SK-N-SH treated with all-trans-retinoic acid at 6 μM for 48 hours (cell line): ENCODE results near the gene OLFML2A.

ENCODE experiments used
- ARNTL ChIP-seq: fragments of 450-650 bp; formaldehyde crosslinking; IDR thresholded peaks from 2 replicates; pipeline ENCODE4 v1.5.0; 2020; ENCODE audit warnings: low read depth, mild to moderate bottlenecking, moderate library complexity, borderline replicate concordance
- CSDC2 ChIP-seq: fragments of 250-450 bp; sonication (Bioruptor Pico); IDR thresholded peaks from 2 replicates; pipeline ENCODE4 v1.5.0; 2020; ENCODE audit warnings: mild to moderate bottlenecking, moderate library complexity
- ESRRG ChIP-seq: fragments of 250-450 bp; sonication (Bioruptor Pico); IDR thresholded peaks from 2 replicates; pipeline ENCODE4 v1.6.1; 2021; ENCODE audit warnings: mild to moderate bottlenecking
- OSR1 ChIP-seq: fragments of 250-450 bp; sonication (Bioruptor Pico); IDR thresholded peaks from 2 replicates; pipeline ENCODE4 v1.8.0; 2022; ENCODE audit warnings: moderate library complexity, mild to moderate bottlenecking, inconsistent platforms
- RARB ChIP-seq: fragments of 250-450 bp; sonication (Bioruptor Pico); IDR thresholded peaks from 2 replicates; pipeline ENCODE4 v1.8.0; 2021; ENCODE audit warnings: mild to moderate bottlenecking, moderate library complexity
- TCF4 ChIP-seq: fragments of 250-450 bp; sonication (Bioruptor Pico); IDR thresholded peaks from 2 replicates; pipeline ENCODE4 v1.8.0; 2021; ENCODE audit warnings: mild to moderate bottlenecking, moderate library complexity, borderline replicate concordance
- TOX ChIP-seq: fragments of 250-450 bp; sonication (Bioruptor Pico); IDR thresholded peaks from 2 replicates; pipeline ENCODE4 v1.8.0; 2021; ENCODE audit warnings: mild to moderate bottlenecking, moderate library complexity, borderline replicate concordance
- ZFP30 ChIP-seq: fragments of 450-650 bp; formaldehyde crosslinking; IDR thresholded peaks from 2 replicates; pipeline ENCODE4 v1.5.0; 2022; ENCODE audit warnings: mild to moderate bottlenecking, moderate library complexity
- ZNF70 ChIP-seq: fragments of 450-650 bp; formaldehyde crosslinking; IDR thresholded peaks from 2 replicates; pipeline ENCODE4 v1.5.0; 2020; ENCODE audit warnings: mild to moderate bottlenecking, moderate library complexity
- TF ChIP-seq, protein P1 (sequence below): fragments of 250-450 bp; sonication (Bioruptor Pico); IDR thresholded peaks from 2 replicates; pipeline ENCODE4 v1.8.0; 2021; ENCODE audit warnings: low read depth, mild to moderate bottlenecking, moderate library complexity, borderline replicate concordance
- TF ChIP-seq, protein P2 (sequence below): fragments of 250-450 bp; sonication (Bioruptor Pico); IDR thresholded peaks from 2 replicates; pipeline ENCODE4 v1.8.0; 2020; ENCODE audit warnings: mild to moderate bottlenecking, moderate library complexity, borderline replicate concordance

DNA sequence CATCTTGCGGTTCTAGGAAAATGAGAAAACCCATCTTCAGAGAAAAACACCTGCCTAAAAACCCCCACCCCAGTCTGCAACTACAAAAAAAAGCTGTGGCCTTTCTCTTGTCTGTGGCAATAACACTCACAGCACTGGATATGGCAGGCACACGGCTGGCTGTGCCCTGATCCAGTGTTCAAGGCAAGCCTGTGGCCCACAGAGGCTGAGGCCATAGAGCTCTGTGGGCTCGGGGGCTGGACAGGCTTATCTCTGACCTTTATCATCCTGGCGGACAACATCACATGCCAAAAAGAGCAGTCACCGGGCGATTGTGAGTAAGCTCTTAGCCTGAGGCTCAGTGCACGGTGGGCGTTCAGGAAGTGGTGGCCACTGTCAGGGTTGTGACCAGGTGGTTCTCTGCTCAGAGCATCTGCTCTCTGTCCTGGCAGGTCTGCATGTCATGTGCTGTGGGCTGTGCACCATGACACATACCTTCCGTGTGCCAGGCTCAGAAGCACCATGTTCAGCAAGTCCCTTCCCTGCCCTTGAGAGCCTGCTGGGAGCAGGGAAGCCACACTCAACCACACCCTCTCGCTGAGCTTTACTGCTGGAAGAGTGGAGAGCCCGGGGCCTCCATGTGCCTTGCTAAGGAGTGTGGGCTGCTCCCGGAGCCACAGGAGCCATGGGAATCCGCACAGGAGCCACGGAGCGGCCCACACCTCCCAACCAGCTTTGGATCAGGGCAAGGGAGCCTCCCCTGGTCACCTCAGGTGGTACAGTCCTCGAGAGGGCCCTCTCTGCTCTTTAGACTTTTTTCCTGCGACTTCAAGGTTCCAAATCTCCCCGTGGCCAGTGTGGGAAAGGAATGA, 41.7 kb downstream of the OLFML2A start:
- TF ChIP-seq, protein P1, sequence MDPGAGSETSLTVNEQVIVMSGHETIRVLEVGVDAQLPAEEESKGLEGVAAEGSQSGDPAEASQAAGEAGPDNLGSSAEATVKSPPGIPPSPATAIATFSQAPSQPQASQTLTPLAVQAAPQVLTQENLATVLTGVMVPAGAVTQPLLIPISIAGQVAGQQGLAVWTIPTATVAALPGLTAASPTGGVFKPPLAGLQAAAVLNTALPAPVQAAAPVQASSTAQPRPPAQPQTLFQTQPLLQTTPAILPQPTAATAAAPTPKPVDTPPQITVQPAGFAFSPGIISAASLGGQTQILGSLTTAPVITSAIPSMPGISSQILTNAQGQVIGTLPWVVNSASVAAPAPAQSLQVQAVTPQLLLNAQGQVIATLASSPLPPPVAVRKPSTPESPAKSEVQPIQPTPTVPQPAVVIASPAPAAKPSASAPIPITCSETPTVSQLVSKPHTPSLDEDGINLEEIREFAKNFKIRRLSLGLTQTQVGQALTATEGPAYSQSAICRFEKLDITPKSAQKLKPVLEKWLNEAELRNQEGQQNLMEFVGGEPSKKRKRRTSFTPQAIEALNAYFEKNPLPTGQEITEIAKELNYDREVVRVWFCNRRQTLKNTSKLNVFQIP: no peak
- TF ChIP-seq OSR1 (CRISPR knock-in tag) (no peak), CSDC2 (CRISPR knock-in tag) (no peak), TCF4 (CRISPR knock-in tag) (peak; percentile 40; the same call in 1 of the 2 replicates), ESRRG (no peak), TOX (no peak), RARB (CRISPR knock-in tag) (no peak), ZNF70 (CRISPR knock-in tag) (no peak), ARNTL (no peak), ZFP30 (CRISPR knock-in tag) (no peak)
- TF ChIP-seq, protein P2, sequence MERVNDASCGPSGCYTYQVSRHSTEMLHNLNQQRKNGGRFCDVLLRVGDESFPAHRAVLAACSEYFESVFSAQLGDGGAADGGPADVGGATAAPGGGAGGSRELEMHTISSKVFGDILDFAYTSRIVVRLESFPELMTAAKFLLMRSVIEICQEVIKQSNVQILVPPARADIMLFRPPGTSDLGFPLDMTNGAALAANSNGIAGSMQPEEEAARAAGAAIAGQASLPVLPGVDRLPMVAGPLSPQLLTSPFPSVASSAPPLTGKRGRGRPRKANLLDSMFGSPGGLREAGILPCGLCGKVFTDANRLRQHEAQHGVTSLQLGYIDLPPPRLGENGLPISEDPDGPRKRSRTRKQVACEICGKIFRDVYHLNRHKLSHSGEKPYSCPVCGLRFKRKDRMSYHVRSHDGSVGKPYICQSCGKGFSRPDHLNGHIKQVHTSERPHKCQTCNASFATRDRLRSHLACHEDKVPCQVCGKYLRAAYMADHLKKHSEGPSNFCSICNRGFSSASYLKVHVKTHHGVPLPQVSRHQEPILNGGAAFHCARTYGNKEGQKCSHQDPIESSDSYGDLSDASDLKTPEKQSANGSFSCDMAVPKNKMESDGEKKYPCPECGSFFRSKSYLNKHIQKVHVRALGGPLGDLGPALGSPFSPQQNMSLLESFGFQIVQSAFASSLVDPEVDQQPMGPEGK (CRISPR knock-in tag): no peak
